GM12891 (cell line): ENCODE measurements around the gene ARRDC5.

Experiments used
- POLR2A ChIP-seq: IDR thresholded peaks from 2 replicates; pipeline ENCODE4 v1.6.1; 2011; ENCODE audit warnings: low read depth, low read length, control low read depth
- POLR2AphosphoS5 ChIP-seq: IDR thresholded peaks from 2 replicates; pipeline ENCODE4 v1.6.1; 2011; ENCODE audit warnings: low read depth, low read length, control low read depth
- POU2F2 ChIP-seq: IDR thresholded peaks from 2 replicates; pipeline ENCODE4 v1.6.1; 2011; ENCODE audit warnings: low read depth, mild to moderate bottlenecking, control low read depth, low read length, moderate library complexity
- TAF1 ChIP-seq: IDR thresholded peaks from 2 replicates; pipeline ENCODE4 v1.6.1; 2011; ENCODE audit warnings: low read depth, low read length, control low read depth

DNA sequence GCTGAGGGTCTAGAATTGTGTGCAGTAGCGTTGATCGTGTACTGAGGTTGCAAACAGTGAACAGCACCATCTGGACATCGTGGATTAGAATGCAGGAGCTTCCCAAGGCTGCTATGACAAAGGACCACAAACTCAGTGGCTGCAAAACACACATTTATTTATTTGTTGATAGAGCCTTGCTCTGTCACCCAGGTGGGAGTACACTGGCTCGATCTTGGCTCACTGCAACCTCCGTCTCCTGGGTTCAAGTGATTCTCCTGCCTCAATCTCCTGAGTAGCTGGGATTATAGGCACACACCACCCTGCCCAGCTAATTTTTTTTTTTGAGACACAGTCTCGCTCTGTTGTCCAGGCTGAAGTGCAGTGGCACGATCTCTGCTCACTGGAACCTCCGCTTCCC lies 4.3 kb upstream of the ARRDC5 start:
- TF ChIP-seq POLR2A = no peak
- TF ChIP-seq TAF1 = no peak
- no peak for TF ChIP-seq POLR2AphosphoS5
- no peak for TF ChIP-seq POU2F2
